Measurements from ENCODE around the gene DTNB. TPM values are rescaled to one million over a fixed set of nuclear protein-coding genes. Genes with fewer than 3 reads are reported as not detected.
"Not testable (repeated sequence)": the region's sequence is repeated elsewhere in the genome, so short reads cannot be mapped to it uniquely, and the experiment has no call there.

DTNB gene
- total RNA-seq, 1 donor from 2014 or later: 9.2 TPM

DNA sequence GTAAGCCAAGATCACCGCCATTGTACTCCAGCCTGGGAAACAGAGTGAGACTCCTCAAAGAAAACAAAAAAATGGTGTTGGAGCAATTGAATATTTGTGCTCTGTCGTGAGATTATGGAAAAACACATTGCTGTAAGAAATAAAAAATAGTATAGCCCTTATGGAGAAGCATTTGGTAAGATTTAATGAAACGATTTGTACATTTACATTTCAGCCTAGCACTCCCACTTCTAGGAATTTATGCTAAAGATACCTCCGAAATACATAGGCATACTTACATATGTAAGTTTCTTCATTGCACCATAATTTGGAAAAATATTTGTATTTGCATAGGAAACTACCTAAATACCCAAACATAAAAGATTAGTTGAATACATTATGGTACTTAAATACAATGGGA lies 8.7 kb upstream of the DTNB start:
- no peak for DNase-seq

- no peak for DNase-seq
Measured at GRCh38 chr2:25677877-25678276, 4.5 kb upstream of the DTNB start.

DNA sequence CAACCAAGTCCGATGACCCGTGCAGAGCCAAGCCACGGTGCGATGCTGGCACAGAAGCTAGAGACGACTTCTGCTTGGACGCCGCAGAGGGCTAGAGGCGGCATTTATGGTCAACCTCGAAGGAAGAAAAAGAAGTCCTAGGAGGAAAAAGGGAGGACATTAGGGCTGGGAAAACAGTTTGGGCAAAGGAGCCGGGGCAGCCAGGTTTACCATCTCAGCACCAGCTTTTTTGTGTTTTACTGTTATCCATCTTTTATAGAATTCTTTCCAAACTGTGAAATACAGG lies 643 bp upstream of the DTNB start:
- no peak for DNase-seq

DNA sequence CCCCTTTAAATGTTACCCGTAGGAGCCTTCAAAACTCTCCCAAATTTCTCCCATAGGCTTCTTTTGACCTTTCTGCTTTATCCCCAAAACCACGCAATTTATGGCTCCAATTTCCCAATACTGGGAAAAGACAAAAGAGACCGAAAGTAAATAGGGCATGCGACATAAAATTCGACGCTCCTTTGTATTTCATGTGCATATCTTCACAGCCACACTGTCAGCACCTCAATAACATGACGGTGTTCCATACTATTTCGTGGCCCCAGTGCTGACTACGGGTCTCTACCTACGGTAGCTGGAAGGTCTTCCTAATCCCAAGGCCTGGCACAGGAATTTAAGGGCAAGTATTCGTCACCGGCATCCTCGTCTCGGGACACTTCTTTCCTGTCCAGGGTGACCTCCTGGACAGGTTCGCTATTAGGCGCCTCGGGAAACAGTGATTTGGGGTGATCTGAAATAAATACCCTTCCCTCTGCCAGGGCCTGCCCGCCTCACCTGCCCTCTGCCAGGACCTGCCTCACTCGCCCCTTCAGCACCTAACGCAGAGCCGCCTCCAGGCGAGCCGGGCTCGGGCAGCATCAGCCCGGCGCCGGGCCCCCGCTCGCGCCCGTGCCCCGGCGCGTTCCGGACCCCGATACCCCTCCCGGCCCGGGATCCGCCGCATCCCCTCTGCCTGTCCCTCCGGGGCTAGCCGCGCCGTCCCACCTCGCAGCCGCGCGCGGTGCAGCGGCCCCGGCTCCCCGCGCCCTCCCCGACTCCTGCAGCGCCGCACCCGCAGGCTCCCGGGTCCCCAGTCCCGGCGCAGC lies 680 bp downstream of the DTNB start:
- peak; percentile 33 for DNase-seq

DNA sequence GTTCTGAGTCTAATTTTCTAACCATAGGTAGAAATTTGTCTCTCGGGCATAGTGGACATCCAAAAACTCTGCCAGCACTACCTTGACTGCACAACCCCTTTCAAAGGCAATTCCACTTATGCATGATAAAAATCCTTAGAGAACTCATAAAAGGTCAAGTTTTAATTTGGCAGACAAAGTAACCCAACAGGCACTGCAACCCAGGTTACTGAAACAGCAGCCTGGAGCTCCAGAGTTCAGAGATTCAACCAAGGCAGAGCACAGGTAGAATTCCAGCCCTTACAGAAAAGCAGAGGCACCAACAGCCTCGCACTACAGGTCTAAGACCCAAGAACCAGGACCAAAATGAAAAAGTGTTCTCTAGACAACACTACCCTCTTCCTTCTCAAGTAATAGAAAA lies 1.8 kb downstream of the DTNB start:
- no peak for DNase-seq

GRCh38 chr2:25669520-25669919 lies 3.9 kb downstream of the DTNB start:
- DNase-seq: no peak

DNA sequence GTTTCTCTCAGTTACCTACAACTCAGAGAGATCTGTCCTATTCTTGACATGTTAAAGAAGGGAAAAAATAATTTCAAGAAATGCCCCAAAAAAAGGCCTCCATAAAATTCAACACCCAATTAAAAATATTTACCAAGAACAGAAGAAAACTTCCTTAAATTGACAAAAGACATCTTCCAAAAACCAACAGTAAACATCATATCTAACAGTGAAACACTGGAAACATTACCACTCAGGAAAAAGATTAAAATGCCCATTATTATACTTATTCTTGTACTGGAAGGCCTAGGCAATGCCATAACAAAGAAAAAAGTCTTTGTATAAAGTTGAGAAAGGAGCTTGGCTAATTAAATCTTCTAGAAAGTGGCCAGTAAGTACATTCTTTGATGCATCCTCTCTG lies 7.2 kb downstream of the DTNB start:
- no peak for DNase-seq

DNA sequence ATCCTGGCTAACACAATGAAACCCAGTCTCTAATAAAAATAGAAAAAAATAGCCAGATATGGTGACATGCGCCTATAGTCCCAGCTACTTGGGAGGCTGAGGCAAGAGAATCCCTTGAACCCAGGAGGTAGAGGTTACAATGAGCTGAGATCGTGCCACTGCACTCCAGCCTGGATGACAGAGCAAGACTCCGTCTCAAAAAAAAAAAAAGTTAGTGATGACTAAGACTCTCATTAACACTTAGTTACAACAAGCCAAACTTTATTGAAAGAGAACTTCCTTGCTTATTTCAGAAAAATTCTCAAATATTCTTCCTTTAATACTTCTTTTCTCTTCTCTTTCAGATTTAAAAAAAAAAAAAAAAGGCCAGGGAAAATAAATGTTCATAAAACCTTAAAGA lies 7.9 kb downstream of the DTNB start:
- DNase-seq: not testable (repeated sequence)

DNA sequence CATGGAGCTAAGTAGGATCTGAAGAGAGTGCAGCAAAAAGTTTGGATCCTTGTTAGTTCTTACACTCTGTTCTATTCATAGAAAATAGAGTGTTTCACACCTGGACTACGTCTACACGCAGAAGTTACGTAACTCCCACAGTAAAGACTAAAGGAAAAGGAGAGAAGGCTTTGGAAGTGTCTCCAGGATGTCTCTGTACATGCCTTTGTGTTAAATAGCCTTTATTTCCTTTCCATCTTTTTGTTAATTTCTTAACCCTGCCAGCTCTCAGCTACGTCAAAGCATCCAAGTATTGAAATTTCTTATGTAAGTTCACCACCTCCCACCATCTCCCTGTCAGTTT lies 8.4 kb downstream of the DTNB start:
- no peak for DNase-seq

DNA sequence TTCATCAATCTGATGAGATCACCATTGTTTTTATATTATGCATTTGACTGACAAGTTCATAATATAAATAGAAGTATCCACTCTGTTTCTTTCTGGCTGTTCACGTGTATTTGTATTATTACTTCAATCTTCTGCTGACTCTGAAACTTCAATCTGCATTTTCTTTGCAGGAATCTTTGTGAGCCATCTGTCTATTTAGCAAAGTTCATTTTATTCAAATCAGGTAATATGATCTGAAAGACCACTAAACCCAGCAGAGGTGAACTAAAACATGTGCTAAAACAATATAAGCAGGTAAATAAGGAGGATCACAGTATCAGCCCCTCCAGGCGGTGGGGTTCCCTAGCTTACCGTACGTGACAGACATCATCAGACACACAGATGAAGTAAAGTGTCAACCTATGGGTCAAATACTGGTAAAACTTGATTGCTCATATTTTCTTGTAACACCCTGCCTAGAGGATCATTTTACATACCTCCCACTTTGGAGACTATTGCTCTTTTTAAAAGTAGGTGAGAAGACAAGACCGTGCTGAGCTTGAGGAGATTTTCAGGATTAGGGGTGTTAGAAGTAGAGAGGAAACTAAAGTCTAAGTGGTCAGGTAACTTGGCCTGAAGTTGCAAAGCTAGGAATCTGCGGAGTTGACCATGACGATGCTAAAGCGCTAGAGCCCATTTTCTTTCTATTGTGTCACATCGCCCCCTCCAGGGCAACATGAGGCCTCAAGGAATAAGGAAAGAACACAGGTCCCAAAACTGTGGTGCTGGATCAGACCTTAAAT lies 9.0 kb downstream of the DTNB start:
- DNase-seq: peak; percentile 46

DNA sequence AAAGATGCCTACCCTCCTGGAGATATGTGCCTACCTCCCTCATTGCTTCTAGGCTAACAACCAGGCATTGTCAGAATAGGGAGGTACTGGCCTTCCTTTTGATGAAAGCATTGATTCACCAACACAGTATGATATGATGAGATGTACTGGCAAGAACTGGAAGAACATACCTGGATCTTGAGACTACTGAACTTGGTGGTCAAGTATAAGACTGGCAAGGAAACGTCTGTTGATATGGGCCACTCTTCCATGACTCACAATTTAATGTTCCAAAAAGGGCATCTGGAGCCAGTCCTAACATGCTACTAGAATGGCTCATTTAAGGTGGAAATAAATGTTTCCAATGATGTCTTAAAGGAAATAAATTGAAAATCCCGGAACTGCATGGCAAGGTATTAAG lies 18.1 kb downstream of the DTNB start:
- no peak for DNase-seq

DNA sequence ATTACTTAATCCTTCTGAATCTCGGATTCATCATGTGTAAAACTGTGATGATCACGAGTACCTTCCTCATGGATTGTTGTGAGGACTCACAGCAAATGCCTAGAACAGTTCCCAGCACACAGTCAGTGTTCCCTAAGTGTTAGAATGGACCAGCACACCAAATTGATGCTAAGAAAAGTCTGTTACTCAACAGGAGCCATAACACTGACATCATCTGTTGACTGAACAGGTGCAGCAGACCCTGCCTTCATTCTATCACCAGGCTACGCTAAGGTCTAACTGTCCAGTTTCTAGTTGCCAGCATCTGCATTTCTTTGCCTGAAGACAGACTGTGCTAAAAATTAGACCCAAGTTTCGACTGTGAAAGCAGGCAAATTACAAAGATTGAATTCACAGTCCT lies 18.6 kb downstream of the DTNB start:
- DNase-seq: no peak

GRCh38 chr2:25651782-25652455 lies 21.5 kb downstream of the DTNB start:
- no peak for DNase-seq

DNA sequence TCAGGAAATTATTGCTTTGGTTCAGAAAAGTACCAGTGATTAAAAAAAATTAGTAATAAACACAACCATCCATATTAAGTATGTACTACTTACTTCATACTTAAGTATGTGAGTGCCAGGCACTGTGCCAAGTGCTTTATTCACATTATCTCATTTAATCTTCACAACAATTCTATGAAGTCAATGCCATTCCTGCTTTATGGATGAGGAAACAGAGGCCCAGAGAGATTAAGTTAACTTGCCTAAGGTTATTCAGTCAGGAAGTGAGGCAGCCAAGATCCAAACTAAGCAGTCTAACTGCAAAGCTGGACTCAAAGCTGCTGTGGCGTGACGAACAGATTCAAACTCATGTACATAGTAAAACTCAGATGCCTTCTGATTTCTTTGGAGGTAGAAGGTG lies 22.3 kb downstream of the DTNB start:
- DNase-seq: no peak

DNA sequence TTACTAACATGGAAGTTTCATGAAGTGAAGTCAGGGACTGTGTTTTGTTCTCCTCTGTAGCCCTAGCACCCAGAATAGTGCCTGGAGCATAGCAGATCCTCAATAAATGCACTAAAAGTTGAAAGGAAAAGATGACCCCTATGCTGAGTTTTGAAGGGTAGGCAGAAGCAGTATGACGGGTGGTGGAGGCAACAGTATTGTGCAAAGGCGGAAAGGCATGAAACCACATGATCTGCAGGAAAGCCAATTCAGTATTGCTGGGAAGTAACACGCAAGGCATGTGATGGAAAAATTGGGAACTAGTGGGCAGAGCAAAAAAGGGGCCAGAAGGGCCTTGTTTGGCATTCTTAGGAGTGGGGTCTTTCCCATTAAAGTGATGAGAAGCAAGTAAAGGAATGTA lies 23.1 kb downstream of the DTNB start:
- no peak for DNase-seq

GRCh38 chr2:25649786-25650185 lies 23.6 kb downstream of the DTNB start:
- no peak for DNase-seq

DNA sequence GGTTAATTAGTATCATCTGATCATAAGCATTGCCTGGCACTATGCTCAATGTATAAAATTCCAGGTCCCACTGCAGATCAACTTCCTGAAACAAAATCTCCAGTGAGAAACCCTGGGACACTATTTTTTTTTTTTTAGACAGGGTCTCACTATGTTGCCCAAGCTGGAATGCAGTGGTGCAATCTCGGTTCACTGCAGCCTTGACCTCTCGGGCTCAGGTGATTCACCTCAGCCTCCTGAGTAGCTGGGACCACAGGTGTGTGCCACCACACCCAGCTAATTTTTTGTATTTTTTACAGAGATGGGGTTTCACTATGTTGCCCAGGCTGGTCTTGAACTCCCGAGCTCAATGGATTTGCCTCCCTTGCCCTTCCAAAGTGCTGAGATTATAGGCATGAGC lies 31.1 kb downstream of the DTNB start:
- DNase-seq: no peak

GRCh38 chr2:25639696-25640095 lies 33.7 kb downstream of the DTNB start:
- DNase-seq: no peak

DNA sequence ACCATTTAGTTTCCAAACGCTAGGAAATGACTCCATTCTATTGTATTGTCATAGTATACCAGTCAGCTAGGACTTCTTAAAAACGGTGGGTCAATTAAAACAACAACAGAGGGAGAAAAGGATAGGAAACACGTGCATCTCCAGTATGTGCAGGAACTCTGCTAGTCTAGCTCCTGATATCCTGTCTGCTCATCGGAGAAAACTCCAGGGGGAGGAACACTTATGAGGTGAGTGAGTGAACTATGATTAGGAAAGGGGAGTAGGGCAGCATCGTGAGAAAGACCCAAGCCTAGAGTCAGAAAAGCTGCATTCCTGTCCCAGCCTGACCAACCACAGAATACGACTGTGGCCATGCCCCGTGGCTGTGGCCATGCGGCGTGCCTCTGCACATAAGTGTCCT lies 34.2 kb downstream of the DTNB start:
- DNase-seq: no peak

DNA sequence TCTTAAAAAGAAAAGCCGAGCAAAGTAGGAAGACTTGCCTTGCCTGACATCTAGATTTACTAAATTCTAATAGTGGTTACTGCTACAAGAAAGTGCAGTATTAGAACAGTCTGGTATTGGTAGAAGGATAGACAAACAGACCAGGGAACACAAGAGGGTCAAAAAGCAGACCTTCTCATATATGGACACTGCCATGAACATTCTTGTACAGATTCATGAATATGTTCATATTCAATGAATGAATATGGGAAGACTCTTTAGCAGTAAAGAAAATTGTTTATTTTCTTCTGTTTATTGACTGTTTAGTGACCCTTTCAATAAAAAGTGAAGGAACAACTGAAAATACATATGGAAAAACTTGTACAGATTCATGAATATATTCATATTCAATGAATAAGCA lies 37.6 kb downstream of the DTNB start:
- no peak for DNase-seq

- DNase-seq: not testable (repeated sequence)
Measured at GRCh38 chr2:25633801-25634200, 39.6 kb downstream of the DTNB start.

GRCh38 chr2:25632396-25632795 lies 41.0 kb downstream of the DTNB start:
- DNase-seq: no peak

DNA sequence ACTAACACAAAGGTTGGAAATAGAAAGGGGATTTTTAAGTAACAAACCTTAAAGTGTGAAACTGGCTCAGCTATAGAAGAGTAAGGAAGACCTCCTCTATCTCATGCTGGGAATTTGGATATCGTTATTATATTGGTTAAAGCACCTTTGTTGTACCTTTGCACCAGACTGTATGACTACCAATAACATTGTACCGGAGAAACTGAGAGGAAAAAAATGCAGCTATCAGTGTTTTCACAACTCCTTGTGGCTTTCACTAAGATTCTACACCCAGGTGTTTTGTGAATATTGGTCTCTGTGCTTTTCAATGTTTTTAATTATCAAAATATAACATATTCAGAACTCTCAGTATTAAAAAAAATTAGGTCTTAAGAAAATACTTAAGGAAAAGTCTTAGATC lies 48.7 kb downstream of the DTNB start:
- DNase-seq: no peak

DNA sequence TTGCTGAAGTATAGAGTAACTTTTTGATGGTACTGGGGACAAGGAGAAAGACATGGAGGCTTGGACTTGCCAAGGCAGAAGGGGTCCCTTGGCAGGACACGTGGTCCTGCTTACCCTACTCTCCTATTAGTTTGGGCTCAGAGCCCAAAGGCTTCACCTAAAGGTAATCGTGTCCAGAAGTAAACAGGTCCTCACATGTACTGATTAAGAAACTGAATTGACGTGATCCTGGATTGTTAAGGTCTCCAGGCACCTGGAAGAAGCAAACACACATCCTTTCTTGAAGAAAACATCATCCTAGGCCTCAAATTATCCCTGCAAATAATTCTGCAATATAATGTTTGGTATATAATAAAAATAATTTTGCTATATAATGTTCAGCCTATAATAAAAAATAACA lies 50.0 kb downstream of the DTNB start:
- DNase-seq: no peak
